Stimulated activated CD8-positive, alpha-beta memory T cell treated with anti-CD3 and anti-CD28 coated beads, Interleukin-12 subunit alpha, Interleukin-12 subunit beta, amount 100 ng/mL, for 24 hours (primary cell): ENCODE measurements around the gene ZNF367.

ENCODE experiments used
- DNase-seq: peaks from one replicate; pipeline ENCODE4 v3.0.0-alpha.2; 2020; ENCODE audit errors: extremely low read depth

ZNF367 gene

DNA sequence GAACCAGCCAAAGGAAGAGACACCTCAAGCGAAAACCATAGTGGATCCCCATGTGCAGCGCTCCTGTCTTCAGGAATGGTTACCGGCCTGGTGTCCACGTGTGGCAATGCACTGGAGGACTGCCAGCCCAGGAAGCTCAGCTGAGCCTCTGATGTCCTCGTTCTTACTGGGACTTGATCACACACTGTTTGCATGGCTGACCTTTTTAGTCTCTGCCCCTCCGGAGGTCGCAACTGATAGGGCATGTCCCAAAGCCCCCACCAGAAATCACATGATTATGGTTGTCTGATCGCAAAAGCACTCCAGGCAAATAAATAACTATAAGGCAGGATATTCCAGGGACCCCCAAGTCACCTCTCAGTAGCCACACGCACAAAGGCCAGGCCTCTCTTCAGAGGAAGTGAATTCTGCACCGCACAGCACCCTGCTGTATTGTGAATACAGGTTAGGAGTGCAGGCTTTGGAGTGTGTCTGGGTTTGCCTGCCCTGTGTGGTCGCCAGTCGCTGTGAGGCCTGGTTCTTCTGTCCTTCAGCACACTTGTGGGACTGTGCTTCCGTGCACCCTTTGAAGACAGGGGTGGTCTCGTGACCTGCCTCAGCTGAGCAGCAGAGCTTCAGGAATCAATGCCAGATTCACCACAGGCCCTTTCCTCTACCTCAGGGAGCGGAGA is 18.4 kb upstream of the ZNF367 start:
- no peak for DNase-seq

DNA sequence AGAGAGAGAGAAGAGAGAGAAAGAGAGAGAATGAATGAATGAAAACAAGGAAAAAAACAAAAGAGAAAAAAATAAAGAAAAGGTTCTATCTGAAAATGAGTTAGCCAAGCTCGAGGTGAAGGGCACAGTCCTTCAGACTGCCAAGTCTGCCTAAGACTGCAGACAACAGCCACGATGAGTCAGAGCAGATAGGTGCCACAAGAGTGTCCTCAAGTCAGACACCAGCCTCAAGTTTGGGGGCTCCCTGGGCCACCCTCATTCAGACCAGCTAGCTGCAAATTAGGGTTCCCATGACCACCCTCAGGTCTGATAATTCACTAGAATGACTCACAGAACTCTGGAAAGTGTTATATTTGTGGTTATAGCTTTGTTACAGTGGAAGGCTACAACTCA is 17.9 kb upstream of the ZNF367 start:
- no peak for DNase-seq

DNA sequence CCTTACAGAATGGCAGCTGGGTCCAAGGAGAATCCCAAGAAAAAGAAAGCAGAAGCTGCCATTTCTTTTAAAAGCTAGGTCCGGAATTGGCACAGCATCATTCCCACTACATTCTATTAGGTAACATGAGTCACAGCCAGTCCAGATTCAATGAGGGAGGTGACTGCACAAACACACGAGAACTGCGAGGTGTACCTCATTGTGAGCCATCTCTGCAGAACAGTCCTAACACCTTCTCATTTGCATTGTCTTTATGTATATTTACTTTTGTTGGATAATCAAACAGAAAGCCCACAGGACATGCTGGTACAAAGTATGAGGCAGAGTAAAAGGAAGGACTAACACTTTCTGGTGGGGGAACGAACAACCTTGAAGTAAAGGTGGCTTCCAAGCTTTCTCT is 17.2 kb upstream of the ZNF367 start:
- no peak for DNase-seq

DNA sequence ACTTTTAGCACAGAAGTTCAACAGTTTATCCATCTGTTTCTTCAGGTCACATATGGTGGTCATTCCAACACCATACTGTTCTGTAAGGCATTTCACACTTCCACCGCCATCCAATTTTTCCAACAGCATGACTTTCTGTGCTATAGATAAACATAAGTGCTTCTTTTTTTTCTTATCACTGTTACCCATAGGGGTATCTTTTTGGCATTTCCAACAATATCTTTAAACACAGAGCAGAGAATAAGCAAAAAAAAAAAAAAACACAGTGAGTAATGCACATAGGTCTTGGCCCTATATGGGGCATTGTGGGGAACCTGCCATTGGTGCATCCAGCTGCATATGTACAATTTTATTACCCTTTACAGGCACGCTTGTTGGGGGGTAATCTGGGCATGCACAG is 12.2 kb upstream of the ZNF367 start:
- DNase-seq = no peak

- no peak for DNase-seq
These were observed 11.6 kb upstream of the ZNF367 start for GRCh38 chr9:96429732-96430131.

GRCh38 chr9:96425500-96426169 is 7.5 kb upstream of the ZNF367 start:
- no peak for DNase-seq

GRCh38 chr9:96423985-96424336 is 5.8 kb upstream of the ZNF367 start:
- DNase-seq = no peak

DNA sequence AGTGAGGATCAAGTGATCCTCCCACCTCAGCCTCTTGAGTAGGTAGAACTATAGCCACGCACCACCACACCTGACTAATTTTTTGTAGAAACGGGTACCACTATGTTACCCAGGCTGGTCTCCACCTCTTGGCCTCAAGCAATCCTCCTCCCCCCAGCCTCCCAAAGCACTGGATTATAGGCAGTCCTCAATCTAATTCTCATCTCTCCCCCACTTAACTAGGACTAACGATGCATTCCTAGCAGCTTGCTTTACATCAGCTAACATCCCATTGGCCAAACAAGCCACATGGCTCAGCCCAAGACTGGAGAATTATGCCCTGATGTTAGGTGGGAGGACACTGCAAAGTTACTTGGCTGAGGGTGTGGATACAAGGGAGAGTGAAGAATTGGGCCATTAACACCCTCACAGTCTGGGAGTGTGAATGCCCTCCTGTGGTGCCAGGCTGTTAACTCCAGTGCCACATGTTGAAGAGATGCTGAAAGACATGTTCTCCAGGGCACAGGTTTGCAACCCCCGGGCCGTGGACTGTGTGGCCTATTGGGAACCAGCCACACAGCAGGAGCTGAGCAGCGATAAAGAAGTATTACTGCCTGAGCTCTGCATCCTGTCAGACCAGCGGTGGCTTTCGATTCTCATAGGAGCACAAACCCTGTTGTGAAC is 5.3 kb upstream of the ZNF367 start:
- DNase-seq = no peak

GRCh38 chr9:96420468-96421219 is 2.5 kb upstream of the ZNF367 start:
- no peak for DNase-seq

- DNase-seq = no peak
These were observed 1.5 kb upstream of the ZNF367 start for GRCh38 chr9:96419691-96419969.

DNA sequence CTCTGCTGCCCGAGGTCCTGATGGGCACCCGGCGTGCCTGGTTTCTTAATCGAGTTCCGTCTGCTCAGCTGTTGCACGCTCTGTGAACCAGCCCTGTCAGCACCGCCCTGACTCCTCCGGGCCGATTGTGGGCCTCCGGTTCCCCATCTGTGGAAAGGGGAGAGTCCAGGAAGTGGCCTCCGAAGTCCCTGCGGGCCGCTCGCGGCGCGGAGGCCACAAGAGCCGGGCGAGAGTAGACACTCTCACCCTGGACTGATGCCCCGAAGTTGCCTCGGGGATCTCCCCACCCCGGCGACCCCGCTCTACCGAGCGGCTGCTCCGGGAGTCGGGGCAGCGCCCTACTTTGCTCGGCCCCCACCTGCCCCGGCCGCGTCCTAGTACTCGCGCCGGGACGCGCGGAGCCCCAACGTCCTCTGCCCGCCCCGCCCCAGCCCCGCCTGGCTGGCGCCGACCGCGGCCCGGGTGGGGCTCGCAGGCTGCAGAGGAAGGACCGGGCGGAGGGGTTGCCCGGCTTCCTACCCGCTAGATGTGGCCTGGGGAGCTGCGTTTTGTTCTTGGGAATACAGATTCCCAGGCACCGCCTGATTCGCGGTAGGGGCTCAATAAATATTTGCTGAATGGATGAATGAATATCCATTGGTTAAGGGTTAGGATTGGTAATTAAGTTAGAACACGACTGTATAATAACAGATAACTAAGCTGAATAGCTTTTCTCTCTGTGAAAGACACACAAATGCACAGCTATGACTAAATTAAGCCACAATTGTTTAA is 935 bp upstream of the ZNF367 start:
- DNase-seq = no peak

DNA sequence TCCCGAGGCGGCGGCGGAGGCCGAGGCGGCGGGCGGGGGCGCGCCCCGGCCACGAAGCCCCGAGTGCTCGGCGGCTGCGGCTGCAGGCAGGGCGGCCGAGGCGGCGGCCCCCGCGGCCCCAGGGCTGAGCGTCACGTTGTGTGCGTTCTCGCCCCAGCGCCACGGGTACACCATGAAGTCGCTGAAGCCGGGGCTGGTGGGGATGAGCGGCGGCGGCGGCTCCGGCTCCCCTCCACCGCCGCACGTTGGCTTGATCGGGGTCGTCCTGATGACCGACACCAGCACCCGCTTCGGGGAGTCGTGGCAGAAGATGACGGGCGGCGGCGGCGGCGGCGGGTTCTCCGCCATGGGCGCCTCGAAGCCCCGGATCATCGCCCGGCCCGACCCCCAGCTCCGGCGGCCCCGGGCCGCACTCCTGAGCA is 498 bp downstream of the ZNF367 start:
- no peak for DNase-seq

GRCh38 chr9:96417051-96417586 is 1.1 kb downstream of the ZNF367 start:
- DNase-seq = peak; percentile 79

DNA sequence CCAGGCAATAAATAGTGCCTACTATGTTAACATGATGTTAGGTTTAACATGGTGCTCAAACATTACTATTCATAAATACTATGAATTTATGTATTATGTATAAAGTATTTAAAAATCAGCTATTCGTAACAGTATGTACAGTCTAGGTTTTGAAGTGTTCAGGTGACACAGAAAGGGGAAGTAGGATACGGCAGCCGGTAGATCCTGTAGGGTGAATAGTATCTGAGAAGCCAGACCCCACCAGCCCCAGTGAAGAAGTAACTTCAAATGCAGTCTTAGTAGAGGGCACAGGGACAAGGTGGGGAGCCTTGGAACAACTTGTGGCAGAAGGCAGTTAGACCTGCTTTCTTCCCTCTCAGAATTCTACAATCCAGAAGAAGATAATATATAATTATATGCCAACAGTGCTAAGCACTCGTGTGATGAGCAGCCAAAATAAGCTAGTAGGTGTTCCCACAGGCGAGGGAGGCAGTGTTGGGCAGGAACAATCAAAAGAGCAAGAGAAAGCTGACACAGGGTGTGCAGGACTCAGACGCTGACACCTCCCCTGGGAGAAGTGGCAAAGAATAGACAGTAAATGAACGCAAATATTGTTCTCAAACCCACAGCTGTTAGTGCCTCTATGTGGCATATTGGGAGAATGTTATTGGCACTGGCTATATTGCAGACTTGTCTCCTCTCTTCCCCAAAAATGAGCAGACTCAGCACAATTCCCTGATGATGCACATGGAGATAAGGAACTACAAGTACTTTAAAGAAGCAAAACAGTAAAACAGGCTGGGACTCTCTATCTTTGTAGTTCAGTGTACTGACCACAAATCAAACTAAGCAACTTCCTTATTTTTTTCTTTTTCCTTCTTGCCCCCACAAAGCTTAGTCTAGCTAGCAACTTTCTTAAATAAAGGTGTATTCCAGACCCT is 4.6 kb downstream of the ZNF367 start:
- no peak for DNase-seq

DNA sequence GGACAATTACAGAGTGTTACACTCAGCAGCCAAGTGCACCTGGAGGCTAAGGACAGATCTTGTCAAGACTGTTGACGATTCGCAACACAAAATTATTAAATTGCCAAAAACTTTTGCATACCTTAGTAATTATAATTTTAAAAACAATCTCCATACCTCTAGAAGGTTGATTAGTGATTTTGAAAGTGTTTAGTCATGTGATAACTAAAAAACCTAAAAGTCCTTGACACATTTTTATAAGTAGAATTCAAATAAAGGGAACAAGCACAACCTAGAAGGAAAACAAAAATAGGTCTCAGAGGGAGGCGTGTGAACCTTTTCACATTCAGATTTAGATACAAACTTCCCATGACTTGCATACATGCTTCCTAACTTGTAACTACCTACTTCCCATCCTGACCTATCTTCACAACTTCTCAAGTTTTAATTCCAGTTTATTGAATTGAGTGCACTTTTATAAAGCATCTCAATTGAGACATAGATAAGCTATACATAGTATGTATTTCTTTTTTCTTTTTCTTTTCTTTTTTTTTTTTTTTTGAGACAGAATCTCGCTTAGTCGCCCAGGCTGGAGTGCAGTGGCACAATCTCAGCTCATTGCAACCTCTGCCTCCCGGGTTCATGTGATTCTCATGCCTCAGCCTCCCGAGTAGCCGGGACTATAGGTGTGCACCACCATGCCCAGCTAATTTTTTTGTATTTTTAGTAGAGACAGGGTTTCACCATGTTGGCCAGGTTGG is 5.8 kb downstream of the ZNF367 start:
- DNase-seq = no peak

DNA sequence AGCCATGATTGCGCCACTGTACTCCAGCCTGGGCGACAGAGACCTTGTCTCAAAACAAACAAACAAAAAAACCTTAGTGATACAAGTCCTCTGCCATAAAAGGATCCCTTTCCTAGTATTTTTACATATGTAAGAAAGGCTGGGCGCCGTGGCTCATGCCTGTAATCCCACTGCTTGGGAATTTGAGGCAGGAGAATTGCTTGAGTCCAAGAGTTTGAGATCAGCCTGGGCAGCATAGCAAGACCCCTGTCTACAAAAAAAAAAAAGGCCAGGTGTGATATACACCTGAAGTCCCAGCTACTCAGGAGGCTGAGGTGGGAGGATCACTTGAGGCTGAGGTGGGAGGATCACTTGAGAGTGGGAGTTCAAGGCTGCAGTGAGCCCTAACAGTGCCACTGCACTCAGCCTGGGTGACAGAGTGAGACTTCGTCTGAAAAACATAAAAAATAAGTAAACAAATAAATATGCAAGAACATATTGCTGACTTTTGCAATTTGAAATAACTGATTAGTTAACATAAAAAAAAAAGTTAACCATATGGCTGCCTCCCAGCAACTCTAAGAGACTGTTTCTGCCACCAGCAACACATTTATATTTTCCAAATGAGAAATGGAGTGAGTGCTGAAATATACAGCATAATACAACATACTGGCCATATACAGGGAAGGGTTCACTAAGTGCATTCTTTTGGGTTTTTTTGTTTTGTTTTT is 6.9 kb downstream of the ZNF367 start:
- no peak for DNase-seq

GRCh38 chr9:96408409-96409280 is 9.5 kb downstream of the ZNF367 start:
- no peak for DNase-seq
